A673 (cell line): ENCODE results near the gene GYS1. TPM values are rescaled to one million over a fixed set of nuclear protein-coding genes. Genes with fewer than 3 reads are reported as not detected.

Experiments used
- BruUV-seq: library from RNA; stranded (reverse); fragments of 400-500 nt; replicated peaks from 2 replicates; lab custom pipeline; 2021; lab: Mats Ljungman, UMichigan
- CTCF ChIA-PET: fragments of 300-600 bp; sonication (Branson Sonifier 250); formaldehyde crosslinking; loops from one replicate; lab custom pipeline; 2022; ENCODE audit warnings: antibody characterized with exemption; lab: Charles Lee
- POLR2A ChIA-PET: fragments of 300-600 bp; sonication (Branson Sonifier 250); formaldehyde crosslinking; loops from one replicate; lab custom pipeline; 2022; ENCODE audit warnings: antibody characterized with exemption; ENCODE audit not compliant: low non-redundant PET; lab: Charles Lee
- DNase-seq: peaks from one replicate; pipeline ENCODE4 v3.0.0-alpha.2; 2015; ENCODE audit warnings: low spot score
- H3K27ac ChIP-seq: fragments of 200-600 bp; sonication (generic); 2 replicates; pipeline ENCODE4 v1.5.1; 2016; ENCODE audit warnings: mixed run types, low read depth, mild to moderate bottlenecking, mixed read lengths, antibody characterized with exemption, low read length; ENCODE audit not compliant: poor library complexity, severe bottlenecking
- H3K27me3 ChIP-seq: fragments of 200-600 bp; sonication (generic); replicated peaks from 2 replicates; pipeline ENCODE4 v1.6.1; 2017; ENCODE audit warnings: mixed run types, low read depth, mild to moderate bottlenecking, mixed read lengths, antibody characterized with exemption, low read length; ENCODE audit not compliant: insufficient read depth, poor library complexity
- H3K36me3 ChIP-seq: fragments of 200-600 bp; sonication (generic); 2 replicates; pipeline ENCODE4 v1.6.1; 2016; ENCODE audit warnings: mixed run types, mild to moderate bottlenecking, mixed read lengths, antibody characterized with exemption, low read length; ENCODE audit not compliant: insufficient read depth, poor library complexity, severe bottlenecking
- H3K4me1 ChIP-seq: fragments of 200-600 bp; sonication (generic); 2 replicates; pipeline ENCODE4 v1.6.1; 2017; ENCODE audit warnings: mixed run types, mild to moderate bottlenecking, mixed read lengths, antibody characterized with exemption, low read length; ENCODE audit not compliant: insufficient read depth, poor library complexity, severe bottlenecking
- H3K4me3 ChIP-seq: fragments of 200-600 bp; sonication (generic); 2 replicates; pipeline ENCODE4 v1.5.1; 2016; ENCODE audit warnings: low read depth, mixed run types, mild to moderate bottlenecking, mixed read lengths, low read length; ENCODE audit not compliant: poor library complexity, severe bottlenecking
- H3K9me3 ChIP-seq: fragments of 200-600 bp; sonication (generic); 2 replicates; pipeline ENCODE4 v1.6.1; 2016; ENCODE audit warnings: mixed run types, low read depth, mild to moderate bottlenecking, mixed read lengths, antibody characterized with exemption, low read length; ENCODE audit not compliant: poor library complexity, severe bottlenecking
- EZH2 ChIP-seq: fragments of 200-600 bp; sonication (generic); IDR thresholded peaks from 2 replicates; pipeline ENCODE4 v1.6.1; 2017; ENCODE audit warnings: borderline replicate concordance, low read depth, mild to moderate bottlenecking, mixed read lengths, antibody characterized with exemption, low read length; ENCODE audit not compliant: poor library complexity, severe bottlenecking
- intact Hi-C: fragments of 100-400 bp; cut with micrococcal nuclease; formaldehyde crosslinking; loops from one replicate; pipeline ENCODE4 v1.10.0; 2022; ENCODE audit not compliant: unreplicated experiment
- total RNA-seq: library from RNA; stranded (reverse); gene quantifications from 2 replicates; pipeline ENCODE4 v1.2.3, GENCODE V29; 2021
- TF ChIP-seq, protein P1 (sequence below): fragments of 300-800, 200-600 bp; sonication (generic); conservative IDR thresholded peaks from 2 replicates; pipeline ENCODE4 v1.5.1; 2017; ENCODE audit warnings: low read depth, mild to moderate bottlenecking, antibody characterized with exemption, low read length, moderate library complexity, mixed read lengths

The GYS1 gene
- total RNA-seq, 1 experiment from 2014 or later: 57.0 TPM

DNA sequence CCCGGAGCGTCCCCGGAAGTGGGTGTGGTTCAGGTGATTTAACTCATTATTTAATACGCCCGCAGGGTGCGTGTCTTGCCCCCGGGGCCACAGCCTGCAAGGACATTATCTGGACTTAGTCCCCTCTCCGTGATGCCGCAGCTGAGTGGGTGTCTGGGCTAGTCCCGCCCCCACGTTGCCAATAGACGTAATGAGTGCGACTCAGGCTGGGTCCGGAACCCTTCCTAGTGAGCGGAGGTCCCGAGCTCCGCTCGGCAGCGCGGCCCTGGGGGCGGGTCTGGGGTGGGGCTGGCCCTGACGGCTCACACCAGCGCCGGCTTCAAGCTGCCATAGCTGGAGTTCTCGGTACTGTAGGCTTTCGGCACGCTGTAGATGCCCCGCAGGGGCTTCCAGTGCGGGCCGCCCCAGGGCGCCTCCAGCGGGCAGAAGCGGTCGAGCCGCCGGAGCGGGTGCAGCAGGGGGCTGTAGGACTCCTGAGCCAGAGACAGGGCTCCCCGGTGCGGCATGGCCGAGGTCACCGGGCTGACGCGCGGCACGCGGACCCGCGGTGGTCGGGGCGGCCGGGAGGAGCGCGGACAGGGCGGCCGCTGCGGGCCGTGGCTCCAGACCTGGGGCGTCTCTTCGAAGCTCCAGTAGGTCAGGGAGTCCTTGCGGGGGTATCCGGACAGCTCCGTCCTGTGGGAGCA lies 24.7 kb upstream of the GYS1 start:
- Histone ChIP-seq H3K27ac (no peak overlapping the region), H3K4me1 (peaks cover 15% of the 10 kb centered on the region), H3K9me3 (no peaks in the 10 kb centered on the region), H3K27me3 (no peaks in the 10 kb centered on the region), H3K4me3 (peak overlapping the region; percentile 49), H3K36me3 (peaks cover 10% of the 10 kb centered on the region)
- intact Hi-C loops: no loop called here
- TF ChIP-seq, protein P1, sequence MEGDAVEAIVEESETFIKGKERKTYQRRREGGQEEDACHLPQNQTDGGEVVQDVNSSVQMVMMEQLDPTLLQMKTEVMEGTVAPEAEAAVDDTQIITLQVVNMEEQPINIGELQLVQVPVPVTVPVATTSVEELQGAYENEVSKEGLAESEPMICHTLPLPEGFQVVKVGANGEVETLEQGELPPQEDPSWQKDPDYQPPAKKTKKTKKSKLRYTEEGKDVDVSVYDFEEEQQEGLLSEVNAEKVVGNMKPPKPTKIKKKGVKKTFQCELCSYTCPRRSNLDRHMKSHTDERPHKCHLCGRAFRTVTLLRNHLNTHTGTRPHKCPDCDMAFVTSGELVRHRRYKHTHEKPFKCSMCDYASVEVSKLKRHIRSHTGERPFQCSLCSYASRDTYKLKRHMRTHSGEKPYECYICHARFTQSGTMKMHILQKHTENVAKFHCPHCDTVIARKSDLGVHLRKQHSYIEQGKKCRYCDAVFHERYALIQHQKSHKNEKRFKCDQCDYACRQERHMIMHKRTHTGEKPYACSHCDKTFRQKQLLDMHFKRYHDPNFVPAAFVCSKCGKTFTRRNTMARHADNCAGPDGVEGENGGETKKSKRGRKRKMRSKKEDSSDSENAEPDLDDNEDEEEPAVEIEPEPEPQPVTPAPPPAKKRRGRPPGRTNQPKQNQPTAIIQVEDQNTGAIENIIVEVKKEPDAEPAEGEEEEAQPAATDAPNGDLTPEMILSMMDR: peak; percentile 62
- TF ChIP-seq EZH2: no peak
- ChIA-PET CTCF (interaction anchor here (0.6 to 0.9 kb wide), 2 partner anchors 18 to 47 kb away, joined by 3 read pairs; no protein-coding TSS in a partner anchor), POLR2A (no interaction called here)
- DNase-seq: peak; percentile 85
- no TSS peak for BruUV-seq

DNA sequence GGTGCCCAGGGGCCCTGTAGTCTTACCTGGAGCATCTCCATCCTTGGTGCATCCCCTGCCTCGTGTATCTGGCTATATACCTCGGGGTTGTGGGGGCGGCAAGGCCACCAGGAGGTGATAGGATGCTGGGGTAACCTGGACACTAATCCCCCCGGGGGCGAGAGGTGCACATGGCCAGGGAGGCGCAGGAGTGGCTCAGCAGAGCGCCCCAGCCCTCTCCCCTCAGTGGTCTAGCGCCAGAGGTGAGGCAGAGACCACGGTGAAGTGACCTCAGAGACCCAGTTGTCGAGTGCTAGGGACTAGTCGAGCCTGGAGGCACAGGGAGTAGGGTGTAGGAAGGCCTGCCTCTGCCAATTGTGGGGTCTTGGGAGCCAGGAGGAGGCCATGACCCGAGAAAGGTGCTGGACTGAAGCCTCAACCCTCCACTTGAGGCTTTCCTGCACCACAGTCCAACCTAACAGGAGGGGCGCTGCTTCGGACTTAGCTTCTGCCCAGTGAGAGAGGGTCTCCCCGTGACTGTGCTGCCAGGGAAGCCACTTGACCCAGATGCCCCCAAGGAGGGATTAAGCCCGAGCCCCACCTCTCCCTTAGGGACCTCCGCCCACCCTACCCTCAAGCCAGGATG lies 24.0 kb upstream of the GYS1 start, which contains the start of gene LHB:
TSS of gene LHB (minus strand) at position 51 of the 625 bp plus-strand sequence. CDS start at position 41, 10 bp downstream.
- Histone ChIP-seq H3K4me3 (peak within 1 kb of the TSS; percentile 49), H3K27me3 (no peaks in the 10 kb centered on the region), H3K27ac (no peak within 1 kb of the TSS), H3K36me3 (peaks cover 10% of the 10 kb centered on the region), H3K9me3 (no peaks in the 10 kb centered on the region), H3K4me1 (peaks cover 15% of the 10 kb centered on the region)
- POLR2A ChIA-PET: no interaction called here
- intact Hi-C loops: no loop called here
- TF ChIP-seq EZH2: no peak
- TF ChIP-seq, protein P1: no peak
- no peak for DNase-seq
- CTCF ChIA-PET: interaction anchor here (0.6 to 0.9 kb wide), 2 partner anchors 17 to 47 kb away, joined by 3 read pairs; no protein-coding TSS in a partner anchor
- BruUV-seq: no TSS peak

DNA sequence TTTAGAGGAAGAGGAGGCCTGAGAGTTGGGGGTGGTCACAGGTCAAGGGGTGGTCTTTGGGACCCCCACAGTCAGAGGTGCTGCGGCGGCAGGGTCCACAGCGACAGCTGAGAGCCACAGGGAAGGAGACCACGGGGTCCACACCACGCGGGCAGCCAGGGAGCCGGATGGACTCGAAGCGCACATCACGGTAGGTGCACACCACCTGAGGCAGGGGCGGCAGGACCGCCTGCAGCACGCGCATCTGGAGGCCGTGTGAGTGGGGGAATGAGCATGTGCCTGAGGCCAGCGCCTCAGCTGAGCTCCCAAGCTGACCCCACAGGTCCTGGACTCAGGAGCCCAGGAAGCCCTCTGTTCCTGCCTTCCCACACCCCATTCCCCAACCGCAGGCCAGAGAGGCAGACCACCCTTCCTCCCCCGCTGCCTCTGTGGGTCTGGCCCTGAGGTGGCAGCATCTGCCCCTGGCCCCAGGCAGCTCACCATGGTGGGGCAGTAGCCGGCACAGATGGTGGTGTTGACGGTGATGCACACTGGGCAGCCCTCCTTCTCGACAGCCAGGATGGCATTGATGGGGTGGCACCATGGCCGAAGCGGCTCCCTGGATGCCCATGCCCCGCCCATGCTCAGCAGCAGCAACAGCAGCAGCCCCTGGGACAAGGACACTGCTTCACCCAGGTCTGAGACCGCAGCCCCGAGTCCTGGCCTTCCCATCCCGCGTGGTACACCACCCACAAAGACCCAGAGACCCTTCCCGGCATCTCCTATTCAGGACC lies 23.1 kb upstream of the GYS1 start:
- TF ChIP-seq EZH2: no peak
- TF ChIP-seq, protein P1: no peak
- Histone ChIP-seq H3K4me3 (no peak overlapping the region), H3K27ac (no peak overlapping the region), H3K27me3 (no peaks in the 10 kb centered on the region), H3K9me3 (no peaks in the 10 kb centered on the region), H3K36me3 (peaks cover 18% of the 10 kb centered on the region), H3K4me1 (peaks cover 15% of the 10 kb centered on the region)
- no TSS peak for BruUV-seq
- no peak for DNase-seq
- ChIA-PET POLR2A (no interaction called here), CTCF (no interaction called here)
- intact Hi-C loops: no loop called here
